Measurements from ENCODE around the gene PARP6.

DNA sequence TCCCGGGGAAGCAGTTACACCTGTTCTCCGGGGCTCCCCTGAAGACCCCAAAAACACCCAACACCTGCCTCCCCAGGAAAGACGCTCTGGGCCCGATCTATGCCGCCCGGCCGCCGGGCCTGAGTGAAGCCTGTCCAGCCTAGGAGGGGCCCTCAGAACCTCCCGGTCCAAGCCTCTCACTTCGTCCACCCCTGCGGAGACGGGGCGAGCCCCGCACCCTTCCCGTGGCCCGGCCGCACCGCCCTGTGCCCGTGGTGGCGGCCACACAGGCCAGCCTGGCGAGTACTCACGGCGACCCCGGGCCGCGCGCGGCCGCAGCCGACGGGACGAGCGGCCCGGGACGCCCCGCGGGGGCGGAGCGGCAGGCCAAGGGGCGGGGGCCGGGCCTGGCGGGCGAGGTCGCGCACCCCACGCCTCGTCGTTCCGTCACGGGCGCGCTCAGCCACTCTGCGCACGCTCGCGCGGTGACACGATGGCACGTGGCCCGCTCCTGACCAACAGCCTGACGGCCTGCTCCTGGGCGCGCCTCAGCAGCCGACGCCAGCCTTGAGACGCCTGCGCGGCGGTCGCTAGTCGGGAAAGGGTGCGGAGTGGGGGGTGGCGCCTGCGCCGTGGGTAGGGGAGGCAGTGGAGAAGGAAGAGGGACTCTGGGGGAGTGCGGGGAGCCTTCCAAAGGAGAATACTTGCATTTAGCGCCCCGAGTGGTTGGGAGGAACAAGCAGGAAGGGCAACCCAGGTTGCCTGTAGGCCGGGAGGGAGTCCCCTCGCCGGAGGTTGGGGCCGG, at the start of gene PARP6:
- TF ChIP-seq POLR2A (IDR thresholded peaks at IDR 0.05) = peak; percentile 65
- TF ChIP-seq, protein P1, sequence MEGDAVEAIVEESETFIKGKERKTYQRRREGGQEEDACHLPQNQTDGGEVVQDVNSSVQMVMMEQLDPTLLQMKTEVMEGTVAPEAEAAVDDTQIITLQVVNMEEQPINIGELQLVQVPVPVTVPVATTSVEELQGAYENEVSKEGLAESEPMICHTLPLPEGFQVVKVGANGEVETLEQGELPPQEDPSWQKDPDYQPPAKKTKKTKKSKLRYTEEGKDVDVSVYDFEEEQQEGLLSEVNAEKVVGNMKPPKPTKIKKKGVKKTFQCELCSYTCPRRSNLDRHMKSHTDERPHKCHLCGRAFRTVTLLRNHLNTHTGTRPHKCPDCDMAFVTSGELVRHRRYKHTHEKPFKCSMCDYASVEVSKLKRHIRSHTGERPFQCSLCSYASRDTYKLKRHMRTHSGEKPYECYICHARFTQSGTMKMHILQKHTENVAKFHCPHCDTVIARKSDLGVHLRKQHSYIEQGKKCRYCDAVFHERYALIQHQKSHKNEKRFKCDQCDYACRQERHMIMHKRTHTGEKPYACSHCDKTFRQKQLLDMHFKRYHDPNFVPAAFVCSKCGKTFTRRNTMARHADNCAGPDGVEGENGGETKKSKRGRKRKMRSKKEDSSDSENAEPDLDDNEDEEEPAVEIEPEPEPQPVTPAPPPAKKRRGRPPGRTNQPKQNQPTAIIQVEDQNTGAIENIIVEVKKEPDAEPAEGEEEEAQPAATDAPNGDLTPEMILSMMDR (IDR thresholded peaks at IDR 0.05) = peak in 3 of 4 experiments; percentile 59 to 85 (median 75)

Data from prostate gland (tissue), 2 donors.